ENCODE results near the gene CYS1. TPM values are rescaled to one million over a fixed set of nuclear protein-coding genes. Genes with fewer than 3 reads are reported as not detected.

CYS1 gene
- polyA plus RNA-seq, 4 donors = 6.1 to 100 (median 90.1) TPM

Other genes starting within 250 kb of the CYS1 start
- gene TAF1B, start 236.9 kb downstream of the CYS1 start, polyA plus RNA-seq (ENCODE audit: insufficient read length in 4 of 4) = 10 to 100 TPM; 21.8 to 31.4 (median 29.5) TPM
- 1 to 10 TPM in 3 of 4 donors, under 1 TPM in 1; 0.86 to 8.0 (median 6.7) TPM for gene GRHL1, start 128.7 kb downstream of the CYS1 start, polyA plus RNA-seq (ENCODE audit: insufficient read length in 4 of 4)
- gene KLF11, start 36.9 kb downstream of the CYS1 start, polyA plus RNA-seq (ENCODE audit: insufficient read length in 4 of 4) = 10 to 100 TPM; 20.6 to 27.6 (median 25.0) TPM
- 10 to 100 TPM; 58.4 to 60.6 (median 59.0) TPM for gene RRM2, start 42.3 kb upstream of the CYS1 start, polyA plus RNA-seq (ENCODE audit: insufficient read length in 4 of 4)
- 10 to 100 TPM; 10.9 to 35.4 (median 23.2) TPM for gene HPCAL1, start 222.5 kb upstream of the CYS1 start, polyA plus RNA-seq (ENCODE audit: insufficient read length in 4 of 4)

All from left renal pelvis (tissue), 4 donors.